22Rv1 (cell line): ENCODE results near the gene UBC.

Experiments used
- ZFX ChIP-seq: fragments of 450-650 bp; IDR thresholded peaks from 2 replicates; pipeline ENCODE4 v1.6.1; 2017; ENCODE audit warnings: antibody characterized with exemption, borderline replicate concordance
- TF ChIP-seq, protein P1 (sequence below): fragments of 450-650 bp; IDR thresholded peaks from 2 replicates; pipeline ENCODE4 v1.5.1; 2017; ENCODE audit warnings: mild to moderate bottlenecking

GRCh38 chr12:124881123-124881522 lies 33.3 kb downstream of the UBC start:
- TF ChIP-seq, protein P1, sequence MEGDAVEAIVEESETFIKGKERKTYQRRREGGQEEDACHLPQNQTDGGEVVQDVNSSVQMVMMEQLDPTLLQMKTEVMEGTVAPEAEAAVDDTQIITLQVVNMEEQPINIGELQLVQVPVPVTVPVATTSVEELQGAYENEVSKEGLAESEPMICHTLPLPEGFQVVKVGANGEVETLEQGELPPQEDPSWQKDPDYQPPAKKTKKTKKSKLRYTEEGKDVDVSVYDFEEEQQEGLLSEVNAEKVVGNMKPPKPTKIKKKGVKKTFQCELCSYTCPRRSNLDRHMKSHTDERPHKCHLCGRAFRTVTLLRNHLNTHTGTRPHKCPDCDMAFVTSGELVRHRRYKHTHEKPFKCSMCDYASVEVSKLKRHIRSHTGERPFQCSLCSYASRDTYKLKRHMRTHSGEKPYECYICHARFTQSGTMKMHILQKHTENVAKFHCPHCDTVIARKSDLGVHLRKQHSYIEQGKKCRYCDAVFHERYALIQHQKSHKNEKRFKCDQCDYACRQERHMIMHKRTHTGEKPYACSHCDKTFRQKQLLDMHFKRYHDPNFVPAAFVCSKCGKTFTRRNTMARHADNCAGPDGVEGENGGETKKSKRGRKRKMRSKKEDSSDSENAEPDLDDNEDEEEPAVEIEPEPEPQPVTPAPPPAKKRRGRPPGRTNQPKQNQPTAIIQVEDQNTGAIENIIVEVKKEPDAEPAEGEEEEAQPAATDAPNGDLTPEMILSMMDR, result no peak
- TF ChIP-seq ZFX, result no peak
